GM21515 (cell line): ENCODE data around the gene ARHGEF10L.

Source experiments
- ATAC-seq: cut with Tn5 transposase; IDR thresholded peaks from one replicate; pipeline ENCODE4 v1.9.1; 2021; ENCODE audit not compliant: unreplicated experiment

Gene ARHGEF10L

GRCh38 chr1:17521946-17522612 is 17.4 kb upstream of the ARHGEF10L start:
- ATAC-seq, result no peak

GRCh38 chr1:17523321-17524041 is 16.0 kb upstream of the ARHGEF10L start:
- ATAC-seq, result no peak

DNA sequence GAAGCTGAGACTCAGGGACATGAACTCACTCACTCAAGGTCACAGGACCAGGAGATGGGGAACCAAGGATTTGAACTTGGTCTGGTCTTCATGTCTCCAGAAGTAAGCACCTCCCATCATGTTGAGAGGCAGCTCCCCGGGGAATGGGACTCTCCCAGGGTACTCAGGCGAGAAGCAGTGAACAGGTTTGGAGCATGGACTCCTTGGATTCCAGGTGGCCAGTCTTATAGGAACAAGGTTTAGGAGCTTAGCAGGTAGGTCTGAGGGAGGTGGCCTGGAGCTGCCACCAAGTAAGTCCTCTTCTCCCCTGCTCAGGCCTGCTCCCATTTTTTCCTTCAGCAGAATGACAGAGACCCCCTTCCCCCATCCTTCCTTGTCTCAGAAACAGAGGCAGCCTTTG is 14.9 kb upstream of the ARHGEF10L start:
- no peak for ATAC-seq

GRCh38 chr1:17525996-17526686 is 13.4 kb upstream of the ARHGEF10L start:
- no peak for ATAC-seq

DNA sequence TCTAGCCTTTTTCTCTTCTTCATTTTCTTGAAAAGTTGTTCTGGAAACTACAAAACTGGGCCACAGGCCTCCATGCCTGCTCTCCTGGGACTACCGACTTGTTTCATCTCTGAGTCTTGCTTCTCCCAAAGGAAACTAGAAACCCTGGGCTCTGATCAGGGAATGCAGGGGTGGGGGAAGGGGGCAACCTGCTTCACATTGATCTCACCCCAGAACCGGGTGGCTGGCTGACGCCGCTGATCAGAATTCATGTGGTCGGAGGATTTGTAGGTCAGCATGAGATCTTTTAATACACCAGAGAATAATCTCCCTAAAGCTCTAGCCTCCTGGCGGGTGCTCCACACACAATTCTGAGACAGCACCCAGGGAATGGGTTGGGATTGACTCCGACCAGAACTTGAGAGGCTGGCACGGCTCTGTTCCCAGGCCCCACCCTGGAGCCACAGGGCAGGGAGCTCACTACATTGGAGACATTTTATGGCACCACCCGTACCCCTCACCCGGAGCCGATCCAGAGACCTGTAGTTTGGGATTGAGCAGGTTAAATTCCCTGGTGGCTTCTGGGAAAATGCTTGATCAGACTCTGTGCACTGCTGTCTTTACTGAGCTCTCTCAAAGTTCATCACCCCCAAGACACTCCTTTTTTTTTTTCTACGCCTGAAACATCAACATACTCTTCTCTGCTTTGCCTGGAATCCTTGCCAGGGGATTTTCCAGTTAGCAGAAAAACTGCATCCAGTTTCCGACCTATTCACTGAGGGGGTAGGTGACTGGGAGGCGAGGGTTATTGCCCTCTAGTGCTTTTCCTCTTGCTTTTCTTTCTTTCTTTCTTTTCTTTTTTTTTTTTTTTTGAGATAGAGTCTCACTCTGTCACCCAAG is 12.2 kb upstream of the ARHGEF10L start:
- no peak for ATAC-seq

GRCh38 chr1:17529381-17529780 is 10.1 kb upstream of the ARHGEF10L start:
- no peak for ATAC-seq

DNA sequence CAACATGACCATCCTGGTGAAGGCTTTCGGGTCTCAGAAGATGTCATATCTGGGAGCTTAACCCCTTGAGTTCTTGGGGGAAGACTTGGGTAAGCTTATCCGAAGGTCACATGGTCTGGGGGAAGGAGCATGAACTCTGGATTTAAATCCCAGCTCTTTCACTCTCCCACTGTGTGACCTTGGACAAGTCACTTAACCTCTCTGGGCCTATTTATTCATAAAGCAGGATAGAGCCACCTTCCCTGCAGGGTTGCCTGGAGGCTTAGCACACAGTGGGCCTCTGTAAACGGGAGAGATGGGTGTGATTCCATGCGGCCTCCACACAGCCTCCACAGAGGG is 8.2 kb upstream of the ARHGEF10L start:
- no peak for ATAC-seq

- ATAC-seq, result no peak
These were observed 7.6 kb upstream of the ARHGEF10L start for GRCh38 chr1:17531682-17532487.

- no peak for ATAC-seq
These were observed 6.3 kb upstream of the ARHGEF10L start for GRCh38 chr1:17533201-17533600.

GRCh38 chr1:17535300-17535936 is 4.1 kb upstream of the ARHGEF10L start:
- ATAC-seq, result no peak

GRCh38 chr1:17538010-17538409 is 1.5 kb upstream of the ARHGEF10L start:
- no peak for ATAC-seq

DNA sequence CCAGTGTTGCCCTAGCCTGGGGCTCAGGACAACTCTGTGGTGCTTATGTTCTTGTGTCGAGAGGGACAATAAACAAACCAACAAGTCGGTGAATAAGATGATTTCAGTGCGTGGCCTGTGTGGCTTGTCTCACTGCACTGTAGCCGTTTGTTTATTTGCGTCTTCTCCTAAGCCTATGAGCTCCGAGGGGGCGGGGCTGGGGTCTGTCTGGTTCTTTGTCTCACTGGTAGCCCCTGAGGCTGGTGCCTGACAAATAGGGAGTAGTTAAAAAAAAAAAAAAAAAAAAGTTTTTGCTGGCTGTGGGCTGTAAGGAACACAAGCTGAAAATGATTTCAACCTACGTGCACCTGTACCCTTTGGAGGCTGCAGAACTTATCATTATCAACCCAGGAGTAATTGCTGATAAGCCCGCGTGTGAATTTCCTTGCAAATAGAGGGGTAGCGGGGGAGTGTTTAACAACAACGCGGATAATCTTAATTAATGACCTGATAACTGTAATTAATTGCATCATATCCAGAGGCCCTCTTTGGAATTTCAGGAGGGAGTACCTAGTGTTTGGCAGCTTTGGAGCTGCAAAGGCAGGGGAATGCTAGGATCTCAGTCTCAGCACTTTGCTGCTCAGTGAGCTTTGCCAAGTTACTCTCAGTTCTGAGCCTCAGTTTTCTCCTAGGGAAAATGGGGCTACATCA is 925 bp upstream of the ARHGEF10L start:
- ATAC-seq, result no peak

GRCh38 chr1:17539118-17539476 is 401 bp upstream of the ARHGEF10L start:
- no peak for ATAC-seq

DNA sequence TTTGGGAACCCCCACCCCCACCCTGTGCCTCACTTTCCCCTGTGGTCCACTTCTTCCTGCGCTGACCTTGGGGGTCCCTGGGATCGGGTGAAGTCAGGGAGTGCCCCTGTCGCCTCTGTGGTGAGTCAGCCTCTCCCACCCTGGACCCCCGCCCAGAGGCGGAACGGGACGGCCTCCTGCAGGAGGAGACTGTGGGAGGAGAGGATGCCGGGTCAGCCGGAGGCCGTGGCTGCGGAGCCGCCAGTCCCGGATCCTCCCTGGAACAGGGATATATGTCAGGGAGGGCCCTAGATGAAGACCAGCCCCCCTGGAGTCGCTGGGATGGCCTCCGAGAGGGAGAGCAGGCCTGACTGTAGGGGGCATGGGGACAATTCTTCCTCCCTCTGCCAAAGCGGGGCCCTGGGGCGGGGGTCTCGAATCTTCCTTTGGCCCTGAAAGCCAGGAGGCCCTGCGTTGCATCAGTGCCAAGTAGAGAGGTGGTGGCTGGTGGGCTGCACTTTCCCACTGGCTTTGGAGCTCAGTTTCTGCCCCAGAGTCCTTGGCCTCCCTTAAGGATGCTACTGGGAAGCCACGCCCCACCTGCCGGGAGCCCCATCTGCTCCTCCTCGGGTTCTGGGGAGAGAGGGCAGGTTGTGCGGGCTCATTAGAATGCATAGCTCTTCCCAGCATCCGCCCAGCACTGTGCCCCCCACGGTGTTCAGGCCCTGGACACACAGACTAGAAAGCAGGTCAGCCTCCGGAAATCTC is 930 bp downstream of the ARHGEF10L start:
- ATAC-seq, result no peak

DNA sequence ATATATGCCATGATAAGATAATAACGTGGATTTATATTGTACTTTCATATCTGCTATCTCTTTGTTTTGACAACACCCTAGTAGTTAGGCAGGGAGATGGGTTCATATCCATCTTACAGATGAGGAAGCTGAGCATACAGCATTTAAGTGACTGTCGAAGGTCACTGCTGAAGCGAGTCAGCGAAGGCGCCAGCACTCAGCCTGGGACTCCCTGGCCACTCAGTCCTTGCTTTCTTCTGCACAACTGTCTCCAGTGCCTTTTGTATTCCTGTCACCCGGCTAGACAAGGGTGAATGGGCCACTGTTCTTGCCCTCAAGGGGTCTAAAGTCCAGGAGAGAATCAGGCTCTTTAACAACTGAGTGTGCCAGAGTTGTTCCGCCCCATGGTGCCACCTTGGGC is 3.1 kb downstream of the ARHGEF10L start:
- no peak for ATAC-seq

- ATAC-seq, result no peak
These were observed 5.4 kb downstream of the ARHGEF10L start for GRCh38 chr1:17544776-17545350.

DNA sequence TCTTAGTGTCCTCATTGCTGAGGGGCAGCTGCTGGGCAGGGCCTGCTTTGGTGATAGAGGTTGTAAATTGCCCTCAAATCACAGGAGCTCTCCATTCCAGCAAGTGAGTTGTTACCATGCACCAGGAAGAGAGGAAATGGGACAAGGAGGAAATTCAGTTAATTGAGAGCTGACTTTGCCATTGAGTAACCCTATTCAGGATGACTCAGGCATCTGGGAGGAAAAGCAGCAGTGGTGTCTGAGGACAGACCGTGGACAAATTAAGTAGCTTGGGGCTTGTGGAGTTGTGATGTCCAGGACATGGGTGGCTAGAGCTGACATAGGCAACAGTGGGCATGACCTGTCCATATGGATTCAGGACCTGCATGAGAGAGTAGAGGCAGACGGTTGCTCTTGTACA is 5.9 kb downstream of the ARHGEF10L start:
- no peak for ATAC-seq

DNA sequence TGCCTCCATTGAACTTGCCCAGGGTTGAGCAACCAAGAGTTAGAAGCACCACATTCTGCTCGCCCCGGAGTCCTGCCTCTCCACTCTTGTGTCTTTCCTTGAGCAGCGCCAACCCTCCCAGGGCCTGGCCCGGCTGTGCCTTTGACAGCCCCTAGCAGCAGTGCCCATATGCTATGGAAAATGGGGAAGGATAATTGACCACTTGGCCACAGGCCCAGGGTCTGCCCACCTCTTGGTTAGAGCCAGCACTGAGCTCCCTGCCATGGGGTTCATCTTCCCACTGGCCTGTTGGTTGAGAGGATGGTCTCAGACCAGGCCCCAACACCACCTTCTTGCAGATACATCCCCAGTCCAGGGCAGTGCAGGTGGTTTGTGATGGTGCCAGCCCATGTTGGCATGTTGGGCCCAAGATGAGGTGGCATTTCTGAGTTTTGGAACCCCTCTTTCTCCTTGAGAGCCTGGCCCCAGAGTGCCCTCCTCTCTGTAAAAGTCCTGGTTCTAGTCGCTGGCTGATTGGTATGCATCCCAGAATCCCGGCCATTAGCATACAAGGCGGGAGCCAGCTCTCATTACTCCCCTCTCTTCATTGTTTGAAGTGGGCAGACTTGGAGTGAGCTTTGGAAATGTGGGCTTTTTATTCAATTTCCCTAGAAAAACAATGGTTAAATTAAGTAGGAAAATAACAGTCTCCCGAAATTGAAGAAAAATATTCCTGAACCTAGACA is 7.6 kb downstream of the ARHGEF10L start:
- no peak for ATAC-seq
